Common myeloid progenitor, CD34-positive (primary cell): ENCODE data around the gene NR4A1.

Experiments
- CTCF ChIA-PET: fragments of 350-600 bp; sonication (Branson Sonifier 250); formaldehyde crosslinking; loops from one replicate; lab custom pipeline; 2021; ENCODE audit warnings: antibody characterized with exemption; lab: Charles Lee
- POLR2A ChIA-PET: fragments of 350-600 bp; sonication (Branson Sonifier 250); formaldehyde crosslinking; loops from one replicate; lab custom pipeline; 2021; ENCODE audit warnings: antibody characterized with exemption; lab: Charles Lee
- DNase-seq, 3 donors: peaks; one replicate each; pipeline versions ENCODE4 v3.0.0 to v3.0.0-alpha.2; 2013
- H3K27ac ChIP-seq, 2 experiments: 1 replicate in 1 of 2; 2 replicates in 1 of 2; pipeline ENCODE4 v1.7.0; 2013; ENCODE audit warnings: inconsistent platforms in 2 of 2, low read length in 2 of 2, mild to moderate bottlenecking in 2 of 2, low read depth in 1 of 2, moderate library complexity in 1 of 2; ENCODE audit not compliant: severe bottlenecking in 2 of 2, insufficient read depth in 1 of 2, poor library complexity in 1 of 2
- H3K27me3 ChIP-seq, 5 experiments: replicated peaks in 2 of 5; 1 replicate in 3 of 5; 2 replicates in 2 of 5; pipeline versions ENCODE4 v1.6.1 to v1.7.0; 2013; ENCODE audit warnings: low read length in 4 of 5, mild to moderate bottlenecking in 2 of 5, moderate library complexity in 2 of 5, inconsistent platforms in 1 of 5; ENCODE audit not compliant: insufficient read depth in 5 of 5, control insufficient read depth in 4 of 5
- H3K36me3 ChIP-seq, 4 experiments: 1 replicate in 2 of 4; 2 replicates in 2 of 4; pipeline versions ENCODE4 v1.6.1 to v1.7.0; 2013; ENCODE audit warnings: low read length in 3 of 4, control low read depth in 1 of 4, mild to moderate bottlenecking in 1 of 4; ENCODE audit not compliant: control insufficient read depth in 4 of 4, insufficient read depth in 4 of 4
- H3K4me1 ChIP-seq, 4 experiments: 1 replicate in 3 of 4; 2 replicates in 1 of 4; pipeline versions ENCODE4 v1.6.1 to v1.7.1; 2013; ENCODE audit warnings: low read length in 3 of 4, mild to moderate bottlenecking in 3 of 4, control low read depth in 1 of 4, inconsistent platforms in 1 of 4, moderate library complexity in 1 of 4; ENCODE audit not compliant: control insufficient read depth in 4 of 4, insufficient read depth in 4 of 4; ENCODE audit errors: control extremely low read depth in 1 of 4
- H3K4me3 ChIP-seq, 7 experiments: 1 replicate in 4 of 7; 2 replicates in 3 of 7; pipeline versions ENCODE4 v1.5.1 to v1.7.0; 2013; ENCODE audit warnings: mild to moderate bottlenecking in 7 of 7, low read length in 6 of 7, moderate library complexity in 6 of 7, inconsistent platforms in 2 of 7, low read depth in 2 of 7, control low read depth in 1 of 7; ENCODE audit not compliant: insufficient read depth in 4 of 7, control insufficient read depth in 1 of 7; ENCODE audit errors: extremely low read depth in 1 of 7
- H3K9me3 ChIP-seq, 5 experiments: 1 replicate in 4 of 5; 2 replicates in 1 of 5; pipeline versions ENCODE4 v1.6.1 to v1.7.1; 2013; ENCODE audit warnings: low read length in 4 of 5, mild to moderate bottlenecking in 2 of 5, inconsistent platforms in 1 of 5, low read depth in 1 of 5, moderate library complexity in 1 of 5; ENCODE audit not compliant: control insufficient read depth in 4 of 5, insufficient read depth in 2 of 5; ENCODE audit errors: control extremely low read depth in 1 of 5
- WGBS: methylation state at CpG from one replicate; pipeline ENCODE4 v1.1.5; 2013; ENCODE audit not compliant: insufficient coverage; 5-methylcytosine and 5-hydroxymethylcytosine counted together

NR4A1 gene

GRCh38 chr12:52061470-52062166 lies 10.4 kb downstream of the NR4A1 start:
- Histone ChIP-seq H3K9me3 (no peaks in the 10 kb centered on the region), H3K36me3 (peaks cover 0 to 4% (median 0%) of the 10 kb centered on the region in 4 experiments), H3K4me1 (peaks cover 0 to 5% (median 0%) of the 10 kb centered on the region in 4 experiments), H3K27ac (no peak overlapping the region), H3K4me3 (no peak overlapping the region), H3K27me3 (no peaks in the 10 kb centered on the region)
- POLR2A ChIA-PET: interaction anchor here (1.0 to 1.7 kb wide), 6 partner anchors 8 to 37 kb away, joined by 3 to 4 read pairs (median 4); partner anchors contain the start of gene NR4A1
- 93% methylated on average over 8 of the region's 12 CpGs for WGBS
- CTCF ChIA-PET: interaction anchor here (1.0 to 31.9 kb wide), 6 partner anchors 9 to 35 kb away, joined by 3 to 661 read pairs (median 6); partner anchors contain the start of genes ATG101 and NR4A1
- no peak for DNase-seq

- Histone ChIP-seq H3K36me3 (peaks cover 0 to 2% (median 0%) of the 10 kb centered on the region in 4 experiments), H3K9me3 (no peaks in the 10 kb centered on the region), H3K4me1 (peaks cover 0 to 5% (median 0%) of the 10 kb centered on the region in 4 experiments), H3K27me3 (no peaks in the 10 kb centered on the region), H3K4me3 (no peak overlapping the region), H3K27ac (no peak overlapping the region)
- DNase-seq: no peak
- WGBS: 99% methylated on average over 6 of the region's 6 CpGs
- CTCF ChIA-PET: interaction anchor here (1.0 to 31.9 kb wide), 5 partner anchors 8 to 36 kb away, joined by 3 to 661 read pairs (median 9); partner anchors contain the start of genes ATG101 and NR4A1
- POLR2A ChIA-PET: interaction anchor here (1.0 to 1.7 kb wide), 4 partner anchors 9 to 37 kb away, joined by 3 to 4 read pairs (median 4); partner anchors contain the start of gene NR4A1
These were observed 11.2 kb downstream of the NR4A1 start for GRCh38 chr12:52062167-52063081.

GRCh38 chr12:52063082-52063924 lies 12.1 kb downstream of the NR4A1 start:
- H3K4me1 ChIP-seq: peaks cover 0 to 5% (median 0%) of the 10 kb centered on the region in 4 experiments
- DNase-seq: no peak
- 96% methylated on average over 15 of the region's 20 CpGs for WGBS
- no peak overlapping the region for H3K4me3 ChIP-seq
- no peak overlapping the region for H3K27ac ChIP-seq
- H3K36me3 ChIP-seq: no peaks in the 10 kb centered on the region
- H3K27me3 ChIP-seq: no peaks in the 10 kb centered on the region
- ChIA-PET POLR2A (interaction anchor here (0.6 to 1.7 kb wide), 3 partner anchors 11 to 38 kb away, joined by 3 to 4 read pairs (median 4); partner anchors contain the start of gene NR4A1), CTCF (interaction anchor here (1.0 to 31.9 kb wide), 4 partner anchors 11 to 37 kb away, joined by 3 to 661 read pairs (median 4); partner anchors contain the start of gene NR4A1)
- H3K9me3 ChIP-seq: no peaks in the 10 kb centered on the region

- CTCF ChIA-PET: interaction anchor here (1.2 to 31.9 kb wide), 2 partner anchors 14 to 38 kb away, joined by 3 to 661 read pairs; no protein-coding TSS in a partner anchor
These were observed 12.9 kb downstream of the NR4A1 start for GRCh38 chr12:52063981-52064649.

GRCh38 chr12:52066346-52067080 lies 15.3 kb downstream of the NR4A1 start:
- Histone ChIP-seq H3K36me3 (no peaks in the 10 kb centered on the region), H3K27ac (no peak overlapping the region), H3K9me3 (no peaks in the 10 kb centered on the region), H3K4me1 (peaks cover 4 to 18% (median 18%) of the 10 kb centered on the region in 4 experiments), H3K27me3 (no peaks in the 10 kb centered on the region), H3K4me3 (no peak overlapping the region)
- no peak for DNase-seq
- ChIA-PET CTCF (interaction anchor here (0.8 to 31.9 kb wide), 8 partner anchors 10 to 73 kb away, joined by 3 to 661 read pairs (median 6); partner anchors contain the start of genes NR4A1 and SMIM41), POLR2A (interaction anchor here (1.5 kb wide), 1 partner anchor 16 kb away, joined by 6 read pairs; the partner anchor contains the start of gene NR4A1)
- WGBS: 58% methylated on average over 6 of the region's 8 CpGs

More at GRCh38 chr12:52063981-52064649, 12.9 kb downstream of the NR4A1 start:
- Histone ChIP-seq H3K4me1 (peaks cover 0 to 3% (median 2%) of the 10 kb centered on the region in 4 experiments), H3K27ac (no peak overlapping the region), H3K9me3 (no peaks in the 10 kb centered on the region), H3K27me3 (no peaks in the 10 kb centered on the region), H3K4me3 (no peak overlapping the region), H3K36me3 (no peaks in the 10 kb centered on the region)
- whole genome bisulfite sequencing: 96% methylated on average over 8 of the region's 12 CpGs
- POLR2A ChIA-PET: interaction anchor here (0.6 to 1.3 kb wide), 2 partner anchors 11 to 26 kb away, joined by 3 to 4 read pairs; no protein-coding TSS in a partner anchor
- no peak for DNase-seq
